Osteocyte (in vitro differentiated cells): ENCODE data around the gene ACOX3. TPM values are rescaled to one million over a fixed set of nuclear protein-coding genes. Genes with fewer than 3 reads are reported as not detected.

Experiments
- DNase-seq: peaks from one replicate; pipeline ENCODE4 v3.0.0; 2021; ENCODE audit warnings: mixed read lengths; ENCODE audit not compliant: unreplicated experiment; ENCODE audit errors: extremely low spot score
- H3K27ac Mint-ChIP-seq: one replicate; pipeline ENCODE4 v1.8.0; 2021; ENCODE audit warnings: mild to moderate bottlenecking, mixed read lengths; ENCODE audit not compliant: unreplicated experiment
- H3K27me3 Mint-ChIP-seq: one replicate; pipeline ENCODE4 v1.8.0; 2021; ENCODE audit warnings: mixed read lengths; ENCODE audit not compliant: unreplicated experiment
- H3K36me3 Mint-ChIP-seq: one replicate; pipeline ENCODE4 v1.8.0; 2021; ENCODE audit warnings: mixed read lengths; ENCODE audit not compliant: unreplicated experiment
- H3K4me1 Mint-ChIP-seq: one replicate; pipeline ENCODE4 v1.8.0; 2021; ENCODE audit warnings: mixed read lengths; ENCODE audit not compliant: unreplicated experiment
- H3K4me3 Mint-ChIP-seq: one replicate; pipeline ENCODE4 v1.8.0; 2021; ENCODE audit warnings: mild to moderate bottlenecking, moderate library complexity, mixed read lengths; ENCODE audit not compliant: unreplicated experiment
- H3K9me3 Mint-ChIP-seq: one replicate; pipeline ENCODE4 v1.8.0; 2021; ENCODE audit warnings: mixed read lengths; ENCODE audit not compliant: unreplicated experiment
- total RNA-seq: library from RNA; stranded (reverse); gene quantifications from 2 replicates; pipeline ENCODE4 v1.2.1, GENCODE V29; 2021
- TF ChIP-seq, protein P1 (sequence below): fragments of 200-600 bp; sonication (generic); IDR thresholded peaks from 2 replicates; pipeline ENCODE4 v1.5.0; 2021; ENCODE audit warnings: antibody characterized with exemption, mild to moderate bottlenecking, moderate library complexity

ACOX3 gene
- total RNA-seq, 1 donor from 2014 or later, result 25.2 TPM

DNA sequence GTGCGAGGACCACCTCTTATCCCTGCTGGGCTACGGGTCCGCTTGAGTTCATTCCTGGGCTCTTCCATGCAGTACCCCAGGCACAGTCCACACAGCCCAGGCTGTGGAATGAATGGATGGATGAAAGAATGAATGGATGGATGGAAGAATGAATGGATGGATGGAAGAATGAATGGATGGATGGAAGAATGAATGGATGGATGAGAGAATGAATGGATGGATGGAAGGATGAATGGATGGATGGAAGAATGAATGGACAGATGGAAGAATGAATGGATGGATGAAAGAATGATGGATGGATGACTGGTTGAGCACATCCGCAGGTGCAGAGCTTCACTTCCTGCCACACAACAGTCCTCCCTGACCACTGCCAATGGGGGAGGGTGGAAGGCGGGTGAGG is 28.2 kb downstream of the ACOX3 start:
- peaks cover 35% of the 10 kb centered on the region for H3K36me3 Mint-ChIP-seq
- no peaks in the 10 kb centered on the region for H3K9me3 Mint-ChIP-seq
- no peak for DNase-seq
- no peaks in the 10 kb centered on the region for H3K27me3 Mint-ChIP-seq
- peaks cover 11% of the 10 kb centered on the region for H3K4me1 Mint-ChIP-seq
- H3K4me3 Mint-ChIP-seq, result no peak overlapping the region
- no peak overlapping the region for H3K27ac Mint-ChIP-seq
- TF ChIP-seq, protein P1, sequence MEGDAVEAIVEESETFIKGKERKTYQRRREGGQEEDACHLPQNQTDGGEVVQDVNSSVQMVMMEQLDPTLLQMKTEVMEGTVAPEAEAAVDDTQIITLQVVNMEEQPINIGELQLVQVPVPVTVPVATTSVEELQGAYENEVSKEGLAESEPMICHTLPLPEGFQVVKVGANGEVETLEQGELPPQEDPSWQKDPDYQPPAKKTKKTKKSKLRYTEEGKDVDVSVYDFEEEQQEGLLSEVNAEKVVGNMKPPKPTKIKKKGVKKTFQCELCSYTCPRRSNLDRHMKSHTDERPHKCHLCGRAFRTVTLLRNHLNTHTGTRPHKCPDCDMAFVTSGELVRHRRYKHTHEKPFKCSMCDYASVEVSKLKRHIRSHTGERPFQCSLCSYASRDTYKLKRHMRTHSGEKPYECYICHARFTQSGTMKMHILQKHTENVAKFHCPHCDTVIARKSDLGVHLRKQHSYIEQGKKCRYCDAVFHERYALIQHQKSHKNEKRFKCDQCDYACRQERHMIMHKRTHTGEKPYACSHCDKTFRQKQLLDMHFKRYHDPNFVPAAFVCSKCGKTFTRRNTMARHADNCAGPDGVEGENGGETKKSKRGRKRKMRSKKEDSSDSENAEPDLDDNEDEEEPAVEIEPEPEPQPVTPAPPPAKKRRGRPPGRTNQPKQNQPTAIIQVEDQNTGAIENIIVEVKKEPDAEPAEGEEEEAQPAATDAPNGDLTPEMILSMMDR, result no peak

DNA sequence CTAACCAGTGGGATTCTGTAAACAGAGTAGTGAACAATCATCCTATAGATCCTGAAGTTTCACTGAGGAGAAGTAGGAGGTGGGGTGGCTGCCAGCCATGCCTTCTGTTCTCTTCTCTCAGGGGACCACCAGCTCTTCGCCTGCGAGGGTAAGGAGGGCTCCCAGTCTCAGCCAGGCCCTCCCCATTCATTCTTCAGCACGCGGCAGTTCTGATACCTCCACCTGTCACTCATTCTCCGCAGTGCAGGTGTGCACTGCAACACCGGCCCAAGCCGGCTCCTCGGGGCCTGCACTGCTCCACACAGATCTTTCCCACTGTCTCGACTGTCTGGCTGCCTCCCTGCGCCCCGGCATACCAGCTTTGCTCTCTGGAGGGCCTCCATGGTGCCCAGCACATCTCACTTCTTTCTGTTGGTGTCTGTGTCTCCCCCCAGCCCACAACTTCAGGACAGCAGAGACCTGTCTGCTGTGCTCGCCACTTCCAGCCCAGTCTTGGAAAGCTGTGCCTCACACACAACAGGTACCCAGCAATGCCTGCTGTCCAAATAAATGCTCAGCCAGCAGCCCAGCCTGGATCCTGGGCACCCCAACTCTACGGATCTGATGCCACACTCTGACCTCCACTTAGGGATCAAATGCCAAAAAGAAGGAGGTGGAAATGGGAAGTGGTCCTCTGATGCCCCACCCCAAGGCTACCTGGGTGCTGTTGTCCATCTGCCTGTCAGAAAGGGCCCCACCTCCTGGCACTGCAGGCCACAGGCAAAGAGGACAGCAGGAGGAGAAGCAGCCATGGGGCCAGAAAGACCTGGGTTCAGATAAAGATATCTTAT is 29.0 kb downstream of the ACOX3 start:
- no peak overlapping the region for H3K4me3 Mint-ChIP-seq
- no peak overlapping the region for H3K27ac Mint-ChIP-seq
- H3K27me3 Mint-ChIP-seq, result no peaks in the 10 kb centered on the region
- H3K4me1 Mint-ChIP-seq, result peaks cover 11% of the 10 kb centered on the region
- no peaks in the 10 kb centered on the region for H3K9me3 Mint-ChIP-seq
- TF ChIP-seq, protein P1, result no peak
- no peak for DNase-seq
- peaks cover 36% of the 10 kb centered on the region for H3K36me3 Mint-ChIP-seq

DNA sequence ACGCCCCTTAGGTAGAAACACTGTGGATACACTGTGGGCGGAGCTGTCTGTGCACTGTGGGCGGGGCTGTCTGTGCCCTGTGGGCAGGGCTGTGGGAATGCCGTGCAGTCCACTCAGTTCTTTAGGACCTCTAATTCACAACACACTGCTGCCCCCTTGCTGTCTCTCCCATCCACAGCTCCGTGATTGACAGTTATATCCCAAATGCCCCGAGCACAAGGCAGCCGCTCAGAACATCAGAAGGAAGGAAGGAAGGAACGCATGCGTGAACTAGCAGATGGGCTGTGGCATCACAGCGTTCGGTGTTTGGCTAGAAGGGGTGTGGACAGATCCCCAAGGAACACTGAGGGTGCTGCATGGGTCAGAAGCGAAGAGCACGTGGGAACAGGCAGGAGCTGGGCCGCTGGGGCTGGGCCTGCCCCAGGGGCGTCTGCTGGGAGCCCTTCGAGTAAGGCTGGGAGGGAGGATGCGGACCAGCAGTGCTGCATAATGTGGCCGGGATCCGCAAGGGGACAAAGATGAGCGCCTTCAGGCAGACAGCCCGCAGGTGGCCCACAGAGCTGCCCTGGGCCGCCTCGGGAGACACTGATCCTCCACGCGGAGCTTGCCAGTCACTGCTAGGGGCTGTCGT is 29.8 kb downstream of the ACOX3 start:
- H3K4me1 Mint-ChIP-seq, result peaks cover 11% of the 10 kb centered on the region
- DNase-seq, result no peak
- H3K27ac Mint-ChIP-seq, result no peak overlapping the region
- H3K27me3 Mint-ChIP-seq, result no peaks in the 10 kb centered on the region
- H3K9me3 Mint-ChIP-seq, result no peaks in the 10 kb centered on the region
- peaks cover 36% of the 10 kb centered on the region for H3K36me3 Mint-ChIP-seq
- H3K4me3 Mint-ChIP-seq, result no peak overlapping the region
- TF ChIP-seq, protein P1, result peak; percentile 62

DNA sequence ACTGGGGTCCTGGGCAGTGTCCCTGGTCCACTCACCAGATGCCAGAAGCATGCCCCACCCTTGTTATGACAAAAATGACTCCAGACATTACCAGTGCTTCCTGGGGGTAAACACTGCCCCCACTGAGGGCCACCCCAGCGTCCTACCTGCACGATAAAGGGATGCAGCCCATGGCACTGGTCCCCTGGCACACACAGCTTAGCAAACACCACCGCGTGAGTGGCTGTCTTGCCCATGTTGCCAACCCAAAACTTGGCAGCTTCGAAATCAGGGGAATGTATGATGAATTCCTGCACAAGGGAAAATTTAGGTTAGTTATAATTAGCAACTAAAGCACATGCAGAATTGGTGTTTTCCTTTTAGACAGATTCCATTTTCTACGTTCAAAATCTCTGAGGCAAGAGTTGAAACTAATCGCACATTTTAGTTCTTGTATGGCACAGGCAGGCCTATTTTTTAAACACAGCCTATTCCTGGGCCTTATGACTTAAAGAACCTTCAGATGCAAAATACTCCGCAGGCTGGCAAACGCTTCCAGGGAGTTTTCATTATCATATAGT is 30.4 kb downstream of the ACOX3 start:
- Mint-ChIP-seq H3K27ac (no peak overlapping the region), H3K27me3 (no peaks in the 10 kb centered on the region), H3K4me1 (peaks cover 11% of the 10 kb centered on the region), H3K9me3 (no peaks in the 10 kb centered on the region), H3K4me3 (no peak overlapping the region), H3K36me3 (peaks cover 37% of the 10 kb centered on the region)
- DNase-seq, result no peak
- TF ChIP-seq, protein P1, result no peak
